ENCODE results near the gene LRRTM2. TPM values are rescaled to one million over a fixed set of nuclear protein-coding genes. Genes with fewer than 3 reads are reported as not detected.

LRRTM2 gene
- total and polyA plus RNA-seq, 2 of the 4 experiments (the other 2 are of a cell fraction): 0.53 to 2.0 TPM

DNA sequence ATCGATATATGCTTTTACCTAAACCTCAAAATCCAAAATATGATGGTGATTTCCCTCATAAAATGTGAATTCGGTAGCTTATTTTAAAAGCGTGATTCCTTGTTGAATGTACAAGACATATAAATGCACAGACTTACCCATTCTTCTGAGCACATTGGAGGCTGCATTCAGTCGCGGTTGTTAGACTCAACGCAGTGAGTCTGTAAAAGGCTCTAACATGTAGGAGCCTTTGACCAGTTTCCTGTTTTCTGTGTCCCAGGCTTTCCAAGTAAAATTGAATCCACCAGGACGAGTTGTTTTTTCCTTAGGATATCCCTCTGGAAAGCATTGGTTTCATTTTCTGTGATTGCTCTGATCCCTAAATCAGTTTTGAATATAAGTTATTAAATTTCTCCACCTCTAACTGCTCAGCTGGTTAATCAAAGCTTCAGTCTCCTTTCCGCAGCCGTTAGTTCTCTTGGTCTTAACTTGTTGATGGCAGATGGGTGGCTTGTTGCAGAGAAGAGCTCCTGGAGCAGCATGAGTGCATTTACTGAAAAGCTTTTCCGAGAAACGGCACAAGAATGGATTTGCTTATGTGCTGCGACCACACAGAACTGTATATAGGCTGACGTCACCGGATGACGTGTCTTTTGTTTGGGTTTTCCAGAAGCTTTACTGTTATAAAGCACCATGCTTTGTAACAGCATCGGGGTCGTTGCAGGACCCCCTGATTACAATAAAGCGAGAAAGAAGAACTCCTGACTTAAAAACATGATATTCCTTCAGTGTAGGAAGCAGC lies at the start of gene LRRTM2 (continued):
- TF ChIP-seq CHD1 (IDR thresholded peaks at IDR 0.05; ENCODE audit: low read depth, low read length): no peak
- TF ChIP-seq FOS (IDR thresholded peaks at IDR 0.05; ENCODE audit: low read depth, low read length): peak; percentile 60
- no peak for TF ChIP-seq NFE2L2 (IDR thresholded peaks at IDR 0.05; ENCODE audit: low read depth, low read length)
- TF ChIP-seq SMC3 (IDR thresholded peaks at IDR 0.05; ENCODE audit: low read depth, low read length): 0 out of 2 replicates have a peak, but pooled peaks have one; percentile 10
- TF ChIP-seq RAD21 (IDR thresholded peaks at IDR 0.05; ENCODE audit: low read length): peak; percentile 5; the same call in 1 of the 2 replicates
- TF ChIP-seq POLR2A (IDR thresholded peaks at IDR 0.05; ENCODE audit: low read depth, low read length): no peak
- no peak for TF ChIP-seq RCOR1 (IDR thresholded peaks at IDR 0.05; ENCODE audit: insufficient replicate concordance, low read length)
- TF ChIP-seq BHLHE40 (IDR thresholded peaks at IDR 0.05; ENCODE audit: low read depth, low read length): peak; percentile 18; the same call in 1 of the 2 replicates
